Stimulated activated CD4-positive, alpha-beta T cell treated with anti-CD3 and anti-CD28 coated beads, Interleukin-12 subunit alpha, Interleukin-12 subunit beta, amount 100 ng/mL, for 24 hours (primary cell): Measurements from ENCODE around the gene PHRF1.

Experiments
- DNase-seq, 2 experiments: peaks; one replicate each; pipeline ENCODE4 v3.0.0-alpha.2; 2020; ENCODE audit warnings: low read depth in 2 of 2

Gene PHRF1

DNA sequence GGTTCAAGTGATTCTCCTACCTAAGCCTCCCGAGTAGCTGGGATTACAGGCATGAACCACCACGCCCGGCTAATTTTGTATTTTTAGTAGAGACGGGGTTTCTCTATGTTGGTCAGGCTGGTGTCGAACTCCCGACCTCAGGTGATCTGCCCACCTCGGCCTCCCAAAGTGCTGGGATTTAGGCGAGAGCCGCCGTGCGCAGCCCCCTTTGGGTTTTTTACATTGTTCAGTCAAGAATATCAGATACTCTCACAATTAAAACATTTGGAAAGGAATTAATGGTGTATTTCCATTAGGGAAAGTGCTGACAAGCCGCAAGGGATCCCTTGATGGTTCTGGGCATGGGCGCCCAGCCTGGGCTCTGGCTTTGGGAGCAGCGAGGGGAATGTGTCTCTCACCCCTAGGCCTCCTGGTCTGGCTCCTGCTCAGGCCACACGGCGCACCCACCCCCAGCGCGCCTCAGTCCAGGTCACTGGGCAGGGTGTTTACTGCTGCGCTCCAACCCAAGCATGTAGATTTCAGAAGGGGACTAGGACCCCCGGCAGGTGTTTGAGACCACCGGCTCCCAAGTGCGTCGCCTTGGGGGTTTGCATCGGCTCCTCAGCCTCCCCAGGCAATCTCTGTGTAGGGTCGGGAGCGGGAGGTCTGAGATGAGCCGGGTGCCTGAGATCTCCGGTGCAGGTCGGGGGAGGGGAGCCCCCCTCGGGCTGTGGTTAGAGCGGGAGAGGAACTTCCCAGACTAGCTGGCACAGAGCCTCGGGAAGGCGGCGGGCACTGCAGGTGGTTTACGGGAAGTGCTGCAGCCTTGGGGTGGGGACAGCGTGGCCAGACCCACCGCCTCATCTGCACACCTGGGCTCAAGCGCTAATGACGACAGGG lies 40.3 kb downstream of the PHRF1 start:
- no peak for DNase-seq

- no peak for DNase-seq
These were observed 41.1 kb downstream of the PHRF1 start for GRCh38 chr11:617199-617911.

- DNase-seq: no peak
These were observed 41.8 kb downstream of the PHRF1 start for GRCh38 chr11:617912-618682.

GRCh38 chr11:618856-619627 lies 42.8 kb downstream of the PHRF1 start:
- no peak for DNase-seq

DNA sequence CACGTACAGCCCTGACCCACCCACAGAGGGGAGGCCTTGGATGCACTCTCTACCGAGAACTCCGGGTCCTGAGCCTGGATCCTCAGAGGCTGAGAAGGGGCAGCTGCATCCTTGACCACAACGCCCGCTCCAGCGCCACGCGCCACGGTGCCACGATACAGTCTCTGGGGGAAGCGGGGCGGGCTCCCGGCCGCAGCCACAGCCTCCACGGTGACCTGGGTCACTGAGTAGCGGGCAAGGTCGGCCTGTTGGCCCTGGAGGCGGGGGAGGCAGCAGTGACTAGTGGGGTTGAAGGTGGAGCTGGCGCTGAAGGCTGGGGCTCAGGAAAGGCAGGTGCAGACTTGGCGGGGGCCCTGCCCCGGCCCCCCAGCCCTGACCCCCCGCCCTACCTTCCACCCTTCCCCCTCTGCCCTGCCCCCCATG lies 43.4 kb downstream of the PHRF1 start:
- no peak for DNase-seq

- DNase-seq: no peak
These were observed 43.9 kb downstream of the PHRF1 start for GRCh38 chr11:620201-620600.

GRCh38 chr11:620935-621814 lies 44.9 kb downstream of the PHRF1 start:
- DNase-seq: no peak

- no peak for DNase-seq
These were observed 45.6 kb downstream of the PHRF1 start for GRCh38 chr11:621838-622237.

DNA sequence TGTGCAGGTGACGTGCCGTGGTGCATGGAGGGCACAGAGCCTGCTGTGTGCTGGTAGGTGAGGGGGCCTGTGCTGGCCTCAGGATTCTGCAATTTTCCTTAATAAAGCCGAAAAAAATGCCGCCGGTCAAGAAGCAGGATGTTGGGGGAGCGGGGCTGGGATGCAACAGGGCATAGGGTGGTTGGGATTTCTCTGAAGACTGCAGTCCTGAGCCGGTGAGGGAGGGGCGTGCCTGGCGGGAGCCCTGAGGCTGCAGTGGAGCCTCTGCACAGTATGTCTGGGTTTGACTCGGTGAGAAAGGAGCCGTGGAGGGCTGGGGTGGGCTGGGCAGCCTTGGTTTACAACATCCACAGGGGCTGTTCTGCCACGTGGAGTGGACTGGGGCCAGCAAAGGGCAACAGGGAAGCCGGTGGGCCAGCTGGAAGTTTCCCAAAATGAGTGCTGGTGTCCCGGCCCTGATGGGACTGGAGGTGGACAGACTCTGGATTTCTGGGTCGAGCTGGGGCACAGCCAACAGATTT lies 47.1 kb downstream of the PHRF1 start:
- no peak for DNase-seq

DNA sequence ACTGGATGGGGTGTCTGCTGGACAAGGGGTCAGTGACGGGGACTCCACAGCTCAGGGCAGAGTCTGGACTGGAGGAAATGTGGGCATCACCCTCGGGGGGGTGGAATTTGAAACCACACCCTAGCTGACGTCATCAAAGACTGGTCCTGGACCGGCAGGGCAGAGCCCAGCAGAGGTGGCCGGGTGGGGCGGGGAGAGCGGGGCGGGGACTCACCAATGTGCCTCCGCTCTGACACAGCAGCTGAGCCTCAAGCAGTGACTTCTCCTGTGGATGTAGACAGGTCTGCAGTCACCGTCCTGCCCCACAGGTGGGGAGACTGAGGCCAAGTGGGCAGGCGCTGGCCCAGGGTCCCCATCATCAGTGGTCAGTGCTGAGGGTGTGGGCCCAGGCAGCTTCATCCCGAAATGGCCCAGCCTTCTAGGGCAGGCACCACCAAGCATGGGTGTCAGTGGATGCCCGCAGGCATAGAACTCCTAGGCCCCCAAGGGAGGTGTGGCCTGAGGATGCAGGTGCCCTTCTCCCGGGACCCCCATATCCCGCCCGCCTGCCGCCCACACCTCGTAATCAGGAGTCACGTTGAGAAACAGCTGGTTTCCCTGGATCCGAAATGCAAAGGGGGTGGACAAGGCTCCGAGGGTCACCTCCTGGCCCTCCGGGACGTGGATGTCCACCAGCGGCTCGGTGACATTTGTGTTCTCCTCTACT lies 47.9 kb downstream of the PHRF1 start:
- no peak for DNase-seq

DNA sequence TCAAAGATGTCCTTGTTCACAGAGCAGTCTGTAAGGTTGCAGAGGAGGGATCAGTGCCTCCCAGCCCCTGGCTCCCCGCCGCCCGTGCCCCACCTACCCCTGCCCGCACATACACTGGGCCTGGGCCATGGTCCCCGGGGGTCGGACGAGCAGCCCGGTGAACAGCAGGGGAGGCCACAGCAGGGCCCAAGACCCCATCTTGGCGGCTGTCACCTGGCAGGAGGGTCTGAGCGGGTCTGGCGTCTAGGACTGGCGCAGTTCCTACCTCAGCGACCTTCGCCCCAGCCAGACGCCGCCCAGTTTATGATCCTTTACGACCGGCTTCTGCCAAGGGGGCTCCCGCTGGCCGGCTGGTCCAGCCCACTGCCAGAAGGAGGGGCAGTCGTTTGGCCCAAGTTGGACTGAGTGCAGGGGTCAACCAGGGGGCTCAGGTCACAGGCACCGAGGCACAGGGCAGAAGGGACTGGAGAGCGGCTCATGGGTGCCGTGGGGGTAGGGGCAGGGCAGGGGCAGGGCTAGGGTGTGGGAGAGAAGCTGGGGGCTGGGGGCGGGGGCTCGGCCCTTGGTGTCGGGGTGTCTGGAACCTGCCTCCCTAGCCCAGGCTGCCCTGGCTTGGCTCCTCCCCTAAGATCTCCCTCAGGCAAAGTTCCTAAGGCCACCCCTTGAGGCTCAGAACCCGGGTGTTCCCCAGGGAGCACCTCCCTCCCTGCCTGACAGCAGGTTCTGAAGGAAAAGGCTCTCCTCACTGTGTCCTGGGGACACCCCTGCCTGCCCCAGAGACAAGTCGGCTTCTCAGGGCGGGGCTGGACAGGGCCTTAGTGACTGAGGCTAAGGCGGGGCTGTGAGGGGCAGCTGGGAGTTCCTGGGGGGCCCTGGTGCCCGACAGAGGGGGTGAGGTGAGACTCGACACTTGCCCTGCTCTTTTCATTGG lies 48.7 kb downstream of the PHRF1 start, which contains the start of gene CDHR5:
Gene CDHR5 (minus strand): TSS at position 251 of the 931 bp plus-strand sequence. CDS start 53 bp downstream, at position 198.
- DNase-seq: no peak

DNA sequence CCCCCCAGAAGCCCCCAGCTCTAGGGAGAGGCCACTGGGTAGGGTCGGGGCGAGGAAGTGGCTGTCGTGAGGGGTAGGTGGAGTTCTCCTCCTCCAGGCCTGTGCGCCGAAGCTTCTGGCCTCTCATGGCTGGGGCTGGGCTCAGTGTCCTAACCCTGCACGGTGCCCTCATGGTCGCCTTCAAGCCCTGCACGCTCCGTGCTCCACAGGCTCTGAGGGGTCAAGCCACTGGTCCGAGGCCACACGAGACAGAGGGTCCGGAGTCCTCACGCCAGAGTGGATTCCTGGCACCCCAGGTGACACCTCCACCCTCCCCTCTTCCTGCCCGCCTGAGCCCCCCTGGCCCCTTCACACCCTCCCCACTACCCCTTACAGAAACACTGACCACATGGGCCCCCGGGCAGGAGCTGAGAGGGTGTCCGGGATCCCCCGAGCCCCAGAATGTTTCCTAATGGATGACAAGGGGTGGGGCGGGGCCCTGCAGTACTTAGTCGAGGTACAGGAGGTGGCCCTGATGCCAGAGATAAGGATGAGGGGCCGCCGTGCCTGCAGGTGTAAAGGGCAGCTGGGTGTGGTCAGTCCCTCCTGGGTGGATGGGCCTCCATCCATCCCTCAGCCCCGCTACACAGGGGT lies 49.5 kb downstream of the PHRF1 start:
- DNase-seq: no peak

DNA sequence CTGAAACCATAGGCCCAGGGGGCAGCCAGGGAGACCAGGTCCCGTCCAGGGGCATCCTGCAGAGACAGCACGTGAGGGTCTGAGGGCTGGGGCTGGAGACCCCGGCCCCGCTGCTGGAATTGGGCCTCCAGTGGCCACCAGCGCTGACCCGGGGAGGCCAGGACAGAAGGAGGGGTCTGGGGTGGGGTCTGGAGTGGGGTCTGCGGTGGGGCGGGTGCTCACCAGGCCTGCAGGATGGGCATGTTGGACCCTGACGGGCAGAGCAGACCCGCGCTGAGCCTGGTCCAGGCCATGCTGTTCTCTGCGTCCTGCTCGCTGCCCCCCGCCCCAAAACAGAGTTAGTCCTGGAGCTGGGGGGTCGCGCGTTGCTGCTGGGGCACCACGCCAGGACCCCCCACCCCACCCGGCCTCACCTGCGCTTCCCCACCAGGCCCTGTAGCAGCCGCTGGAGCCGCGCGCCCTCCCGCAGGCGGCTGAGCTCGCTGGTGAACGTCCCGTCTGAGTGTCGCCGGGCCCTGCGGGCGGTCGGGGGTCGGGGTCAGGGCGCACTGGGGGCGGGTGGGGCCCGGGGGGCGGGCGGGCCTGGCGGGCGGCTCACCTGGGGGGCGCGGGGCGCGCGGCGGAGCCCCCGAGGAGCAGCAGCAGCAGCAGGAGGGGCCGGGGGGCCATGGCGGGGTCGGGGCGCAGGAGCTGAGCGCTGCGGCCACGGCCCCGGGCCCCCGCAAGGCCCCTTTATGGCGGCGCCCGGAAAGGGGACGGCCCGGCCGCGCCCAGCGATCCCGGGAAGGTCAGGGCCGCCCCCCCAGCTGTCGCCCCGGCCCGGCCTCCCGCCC lies 50.4 kb downstream of the PHRF1 start, which contains the start of gene SCT:
Gene SCT (minus strand): TSS at position 707 of the 833 bp plus-strand sequence. CDS start 38 bp downstream, at position 669.
- no peak for DNase-seq

- no peak for DNase-seq
These were observed 51.0 kb downstream of the PHRF1 start for GRCh38 chr11:627308-627576.

- no peak for DNase-seq
These were observed 51.8 kb downstream of the PHRF1 start for GRCh38 chr11:628056-628455.

GRCh38 chr11:629237-629583 lies 52.9 kb downstream of the PHRF1 start:
- no peak for DNase-seq

DNA sequence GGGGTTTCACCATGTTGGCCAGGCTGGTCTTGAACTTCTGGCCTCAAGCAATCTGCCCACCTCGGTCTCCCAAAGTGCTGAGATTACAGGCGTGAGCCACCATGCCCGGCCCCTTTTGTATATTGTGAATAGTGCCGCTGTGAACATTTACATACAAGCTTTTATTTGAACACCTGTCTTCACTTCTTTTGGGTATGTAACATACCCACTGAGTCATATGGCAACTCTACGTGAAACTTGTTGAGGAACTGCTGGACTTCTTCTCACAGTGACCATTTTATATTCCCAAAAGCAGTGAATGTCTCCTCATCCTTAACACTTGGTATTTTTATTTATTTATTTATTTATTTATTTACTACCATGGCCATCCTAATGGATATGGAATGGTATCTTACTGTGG lies 54.6 kb downstream of the PHRF1 start:
- DNase-seq: no peak
